ENCODE results near the gene EFCAB11.
A peak's percentile ranks its signal among the peaks of the same experiment; 100 is the strongest.

The EFCAB11 gene

GRCh38 chr14:89956661-89957009, 2.1 kb upstream of the EFCAB11 start:
- DNase-seq = no peak

- peak; percentile 99 for DNase-seq
Measured at GRCh38 chr14:89955745-89956660, 1.5 kb upstream of the EFCAB11 start, which contains the start of gene TDP1. TDP1 (plus strand) TSS chr14:89955927; CDS start chr14:89963115, 7,188 bp downstream.

GRCh38 chr14:89955022-89955744, 653 bp upstream of the EFCAB11 start:
- DNase-seq = no peak

GRCh38 chr14:89953602-89954001, 928 bp downstream of the EFCAB11 start:
- no peak for DNase-seq

GRCh38 chr14:89952576-89952975, 2.0 kb downstream of the EFCAB11 start:
- peak; percentile 69 for DNase-seq

- no peak for DNase-seq
Measured at GRCh38 chr14:89947344-89947743, 7.2 kb downstream of the EFCAB11 start.

- DNase-seq = no peak
Measured at GRCh38 chr14:89941830-89942377, 12.6 kb downstream of the EFCAB11 start.

GRCh38 chr14:89936654-89937185, 17.8 kb downstream of the EFCAB11 start:
- no peak for DNase-seq

GRCh38 chr14:89933002-89933401, 21.5 kb downstream of the EFCAB11 start:
- DNase-seq = no peak

GRCh38 chr14:89927186-89927865, 27.2 kb downstream of the EFCAB11 start:
- DNase-seq = no peak

GRCh38 chr14:89926694-89927093, 27.8 kb downstream of the EFCAB11 start:
- DNase-seq = no peak

GRCh38 chr14:89924268-89924667, 30.3 kb downstream of the EFCAB11 start:
- DNase-seq = no peak

- no peak for DNase-seq
Measured at GRCh38 chr14:89922031-89922907, 32.3 kb downstream of the EFCAB11 start.

- DNase-seq = no peak
Measured at GRCh38 chr14:89921346-89921745, 33.2 kb downstream of the EFCAB11 start.

GRCh38 chr14:89920056-89920455, 34.5 kb downstream of the EFCAB11 start:
- no peak for DNase-seq

GRCh38 chr14:89918721-89919120, 35.8 kb downstream of the EFCAB11 start:
- DNase-seq = no peak

- peak; percentile 59 for DNase-seq
Measured at GRCh38 chr14:89915114-89915878, 39.2 kb downstream of the EFCAB11 start.

GRCh38 chr14:89912667-89913211, 41.8 kb downstream of the EFCAB11 start:
- no peak for DNase-seq

- DNase-seq = no peak
Measured at GRCh38 chr14:89912221-89912620, 42.3 kb downstream of the EFCAB11 start.

All from islet precursor cell (in vitro differentiated cells).